ENCODE data around the gene DOCK9. TPM values are rescaled to one million over a fixed set of nuclear protein-coding genes. Genes with fewer than 3 reads are reported as not detected.

The DOCK9 gene
- total RNA-seq, 1 experiment from 2014 or later: 30.5 TPM

DNA sequence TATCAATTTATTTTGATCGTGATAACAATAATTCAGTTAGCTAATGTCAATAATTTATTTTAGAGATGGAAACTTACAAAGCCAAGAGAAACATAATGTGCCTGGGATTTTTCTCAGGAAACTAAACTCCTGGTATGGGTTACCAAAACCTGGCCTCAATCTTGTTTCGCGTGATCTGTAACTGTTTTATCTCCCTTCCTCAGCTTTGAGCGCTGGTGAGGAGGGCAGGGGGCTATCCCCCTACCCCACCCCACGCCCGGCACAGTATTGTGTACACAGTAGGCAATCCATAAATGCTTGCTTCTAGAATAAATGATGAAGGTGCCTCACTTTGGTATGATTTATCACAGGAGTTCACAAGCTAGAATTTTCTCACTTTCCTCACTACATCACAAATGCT lies 7.7 kb upstream of the DOCK9 start:
- no TSS peak for BruUV-seq (replicated peaks)
- no peak for DNase-seq (ENCODE audit: low read depth, low spot score)
- intact Hi-C loops (cut with micrococcal nuclease; ENCODE audit: unreplicated experiment): no loop called here
- Histone ChIP-seq H3K27me3 (ENCODE audit: control insufficient read depth, insufficient read depth, low read length) (no peaks in the 10 kb centered on the region), H3K27ac (ENCODE audit: low read length) (no peak overlapping the region), H3K4me1 (ENCODE audit: control insufficient read depth, insufficient read depth, low read length) (peaks cover 8% of the 10 kb centered on the region), H3K4me3 (ENCODE audit: low read depth in 2 of 2, low read length in 2 of 2) (no peak overlapping the region), H3K9me3 (ENCODE audit: control insufficient read depth, insufficient read depth, low read depth, low read length) (no peaks in the 10 kb centered on the region), H3K36me3 (ENCODE audit: control insufficient read depth, insufficient read depth, low read length) (no peaks in the 10 kb centered on the region)
- ChIA-PET POLR2A (no interaction called here), CTCF (no interaction called here)
- TF ChIP-seq SIN3A (IDR thresholded peaks at IDR 0.05; ENCODE audit: borderline replicate concordance, insufficient read depth, low read depth, low read length): no peak
- no peak for TF ChIP-seq POLR2AphosphoS5 (IDR thresholded peaks at IDR 0.05; ENCODE audit: low read depth, low read length)
- TF ChIP-seq, protein P1, sequence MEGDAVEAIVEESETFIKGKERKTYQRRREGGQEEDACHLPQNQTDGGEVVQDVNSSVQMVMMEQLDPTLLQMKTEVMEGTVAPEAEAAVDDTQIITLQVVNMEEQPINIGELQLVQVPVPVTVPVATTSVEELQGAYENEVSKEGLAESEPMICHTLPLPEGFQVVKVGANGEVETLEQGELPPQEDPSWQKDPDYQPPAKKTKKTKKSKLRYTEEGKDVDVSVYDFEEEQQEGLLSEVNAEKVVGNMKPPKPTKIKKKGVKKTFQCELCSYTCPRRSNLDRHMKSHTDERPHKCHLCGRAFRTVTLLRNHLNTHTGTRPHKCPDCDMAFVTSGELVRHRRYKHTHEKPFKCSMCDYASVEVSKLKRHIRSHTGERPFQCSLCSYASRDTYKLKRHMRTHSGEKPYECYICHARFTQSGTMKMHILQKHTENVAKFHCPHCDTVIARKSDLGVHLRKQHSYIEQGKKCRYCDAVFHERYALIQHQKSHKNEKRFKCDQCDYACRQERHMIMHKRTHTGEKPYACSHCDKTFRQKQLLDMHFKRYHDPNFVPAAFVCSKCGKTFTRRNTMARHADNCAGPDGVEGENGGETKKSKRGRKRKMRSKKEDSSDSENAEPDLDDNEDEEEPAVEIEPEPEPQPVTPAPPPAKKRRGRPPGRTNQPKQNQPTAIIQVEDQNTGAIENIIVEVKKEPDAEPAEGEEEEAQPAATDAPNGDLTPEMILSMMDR (IDR thresholded peaks at IDR 0.05): no peak
- TF ChIP-seq TCF7L2 (IDR thresholded peaks at IDR 0.05; ENCODE audit: low read depth, low read length): no peak
- TF ChIP-seq, protein P2, sequence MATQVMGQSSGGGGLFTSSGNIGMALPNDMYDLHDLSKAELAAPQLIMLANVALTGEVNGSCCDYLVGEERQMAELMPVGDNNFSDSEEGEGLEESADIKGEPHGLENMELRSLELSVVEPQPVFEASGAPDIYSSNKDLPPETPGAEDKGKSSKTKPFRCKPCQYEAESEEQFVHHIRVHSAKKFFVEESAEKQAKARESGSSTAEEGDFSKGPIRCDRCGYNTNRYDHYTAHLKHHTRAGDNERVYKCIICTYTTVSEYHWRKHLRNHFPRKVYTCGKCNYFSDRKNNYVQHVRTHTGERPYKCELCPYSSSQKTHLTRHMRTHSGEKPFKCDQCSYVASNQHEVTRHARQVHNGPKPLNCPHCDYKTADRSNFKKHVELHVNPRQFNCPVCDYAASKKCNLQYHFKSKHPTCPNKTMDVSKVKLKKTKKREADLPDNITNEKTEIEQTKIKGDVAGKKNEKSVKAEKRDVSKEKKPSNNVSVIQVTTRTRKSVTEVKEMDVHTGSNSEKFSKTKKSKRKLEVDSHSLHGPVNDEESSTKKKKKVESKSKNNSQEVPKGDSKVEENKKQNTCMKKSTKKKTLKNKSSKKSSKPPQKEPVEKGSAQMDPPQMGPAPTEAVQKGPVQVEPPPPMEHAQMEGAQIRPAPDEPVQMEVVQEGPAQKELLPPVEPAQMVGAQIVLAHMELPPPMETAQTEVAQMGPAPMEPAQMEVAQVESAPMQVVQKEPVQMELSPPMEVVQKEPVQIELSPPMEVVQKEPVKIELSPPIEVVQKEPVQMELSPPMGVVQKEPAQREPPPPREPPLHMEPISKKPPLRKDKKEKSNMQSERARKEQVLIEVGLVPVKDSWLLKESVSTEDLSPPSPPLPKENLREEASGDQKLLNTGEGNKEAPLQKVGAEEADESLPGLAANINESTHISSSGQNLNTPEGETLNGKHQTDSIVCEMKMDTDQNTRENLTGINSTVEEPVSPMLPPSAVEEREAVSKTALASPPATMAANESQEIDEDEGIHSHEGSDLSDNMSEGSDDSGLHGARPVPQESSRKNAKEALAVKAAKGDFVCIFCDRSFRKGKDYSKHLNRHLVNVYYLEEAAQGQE (IDR thresholded peaks at IDR 0.05; ENCODE audit: insufficient read depth in 1 of 2, low read depth in 2 of 2, low read length in 1 of 2): no peak
- in situ Hi-C loops (cut with HindIII; ENCODE audit: low pct_unique_long_range_greater_than_20kb, low sequenced_read_pairs): no loop called here
- ATAC-seq: no peak

DNA sequence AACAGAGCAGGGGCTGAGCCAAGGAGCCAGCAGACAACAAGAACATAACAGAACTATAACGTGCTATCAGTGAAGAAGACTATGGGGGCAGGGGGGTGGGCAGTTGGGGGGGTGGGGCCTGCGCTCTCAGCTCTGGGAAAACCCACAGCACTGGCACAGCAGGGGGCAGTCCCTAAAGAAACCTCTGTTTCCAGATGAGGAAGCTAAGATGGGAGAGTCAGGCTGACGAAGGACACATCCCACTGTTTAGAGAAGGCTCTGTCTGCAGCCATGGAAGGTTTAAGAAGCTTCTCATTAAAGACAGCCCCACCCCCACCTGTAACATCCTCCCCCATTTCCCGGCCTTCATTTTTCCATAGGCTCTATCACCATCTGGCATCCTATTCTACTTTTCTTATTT lies 7.1 kb upstream of the DOCK9 start:
- no peaks in the 10 kb centered on the region for H3K27me3 ChIP-seq (ENCODE audit: control insufficient read depth, insufficient read depth, low read length)
- no peak overlapping the region for H3K27ac ChIP-seq (ENCODE audit: low read length)
- ATAC-seq (no peak), DNase-seq (ENCODE audit: low read depth, low spot score) (no peak)
- intact Hi-C loops (cut with micrococcal nuclease; ENCODE audit: unreplicated experiment) (no loop called here), in situ Hi-C loops (cut with HindIII; ENCODE audit: low pct_unique_long_range_greater_than_20kb, low sequenced_read_pairs) (no loop called here)
- ChIA-PET POLR2A (no interaction called here), CTCF (no interaction called here)
- H3K4me1 ChIP-seq (ENCODE audit: control insufficient read depth, insufficient read depth, low read length): peaks cover 8% of the 10 kb centered on the region
- H3K4me3 ChIP-seq (ENCODE audit: low read depth in 2 of 2, low read length in 2 of 2): no peak overlapping the region
- BruUV-seq (replicated peaks): no TSS peak
- no peaks in the 10 kb centered on the region for H3K36me3 ChIP-seq (ENCODE audit: control insufficient read depth, insufficient read depth, low read length)
- no peaks in the 10 kb centered on the region for H3K9me3 ChIP-seq (ENCODE audit: control insufficient read depth, insufficient read depth, low read depth, low read length)
- TF ChIP-seq, protein P1 (IDR thresholded peaks at IDR 0.05): no peak
- TF ChIP-seq, protein P2 (IDR thresholded peaks at IDR 0.05; ENCODE audit: insufficient read depth in 1 of 2, low read depth in 2 of 2, low read length in 1 of 2): no peak
- TF ChIP-seq SIN3A (IDR thresholded peaks at IDR 0.05; ENCODE audit: borderline replicate concordance, insufficient read depth, low read depth, low read length) (no peak), TCF7L2 (IDR thresholded peaks at IDR 0.05; ENCODE audit: low read depth, low read length) (no peak), POLR2AphosphoS5 (IDR thresholded peaks at IDR 0.05; ENCODE audit: low read depth, low read length) (no peak)

Measured in Panc1 (cell line).